ENCODE measurements around the gene HMX1.

Gene HMX1

DNA sequence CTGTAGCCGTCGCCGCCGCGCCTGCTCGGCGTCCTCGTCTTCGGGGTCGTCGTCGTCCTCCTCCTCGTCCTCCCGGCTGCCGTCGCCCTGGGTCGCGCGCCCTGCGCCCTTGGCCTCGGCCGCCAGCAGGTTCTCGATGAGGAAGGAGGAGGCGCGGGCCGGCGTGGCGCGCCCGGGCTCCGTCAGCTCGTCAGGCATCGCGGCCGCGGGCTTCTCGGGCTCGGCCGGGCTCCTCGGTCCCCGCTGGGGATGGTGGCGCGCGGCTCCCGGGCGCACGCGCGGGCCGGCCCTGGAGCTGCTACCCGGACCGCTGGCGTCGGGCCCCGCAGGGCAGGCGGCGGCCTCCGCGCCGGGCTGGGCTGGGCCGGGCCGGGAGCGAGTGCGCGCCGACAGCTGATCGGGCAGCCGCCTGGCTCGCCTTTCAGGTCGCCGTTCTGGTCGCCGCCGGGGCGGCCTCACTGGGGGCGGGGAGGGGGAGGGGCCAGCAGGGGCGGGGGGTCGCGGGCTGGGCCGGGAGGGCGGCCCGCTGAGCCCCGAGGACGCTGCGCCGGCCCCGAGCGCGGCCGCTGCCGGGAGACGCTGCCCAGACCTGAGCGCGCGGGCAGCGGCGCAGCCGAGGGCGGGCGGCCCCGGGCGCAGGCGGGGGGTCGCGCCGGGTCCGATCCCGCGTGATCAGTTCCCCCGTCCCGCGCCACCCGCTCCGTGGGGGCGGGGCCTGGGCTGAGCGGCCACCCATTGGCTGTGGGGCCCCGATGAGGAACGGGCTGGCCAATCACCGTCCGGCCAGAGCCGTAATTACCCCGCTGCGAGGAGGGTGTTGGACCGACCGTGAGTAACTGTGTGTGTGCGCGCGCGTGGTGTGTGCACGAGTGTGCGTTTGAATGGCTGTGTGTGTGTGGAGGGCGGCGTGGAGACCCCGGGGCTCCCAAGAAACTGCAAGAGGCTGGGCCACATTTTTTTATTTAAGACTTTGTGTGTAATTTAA, at the start of gene HMX1:
Gene HMX1, minus strand, starts transcription at position 423 of the 985 bp plus-strand sequence. Its CDS starts 225 bp downstream, at position 198.
- no peak within 1 kb of the TSS for H3K9ac ChIP-seq (ENCODE audit: low read length in 2 of 2)
- no peaks in the 10 kb centered on the region for H3K9me3 ChIP-seq (ENCODE audit: control insufficient read depth in 2 of 2, low read length in 2 of 2)
- no peak within 1 kb of the TSS for H3K27ac ChIP-seq (ENCODE audit: low read length)
- H3K27me3 ChIP-seq (ENCODE audit: control insufficient read depth in 1 of 2, insufficient read depth in 2 of 2, low read length in 2 of 2) = peaks cover 56 to 83% of the 10 kb centered on the region in 2 donors
- H3K4me1 ChIP-seq (ENCODE audit: control insufficient read depth, insufficient read depth, low read length) = peaks cover 3% of the 10 kb centered on the region
- H3K4me3 ChIP-seq (ENCODE audit: low read length in 2 of 2) = peak within 1 kb of the TSS in 1 of 2 donors; percentile 15
- H3K36me3 ChIP-seq (ENCODE audit: control insufficient read depth in 2 of 2, insufficient read depth in 2 of 2, low read length in 2 of 2) = no peaks in the 10 kb centered on the region

DNA sequence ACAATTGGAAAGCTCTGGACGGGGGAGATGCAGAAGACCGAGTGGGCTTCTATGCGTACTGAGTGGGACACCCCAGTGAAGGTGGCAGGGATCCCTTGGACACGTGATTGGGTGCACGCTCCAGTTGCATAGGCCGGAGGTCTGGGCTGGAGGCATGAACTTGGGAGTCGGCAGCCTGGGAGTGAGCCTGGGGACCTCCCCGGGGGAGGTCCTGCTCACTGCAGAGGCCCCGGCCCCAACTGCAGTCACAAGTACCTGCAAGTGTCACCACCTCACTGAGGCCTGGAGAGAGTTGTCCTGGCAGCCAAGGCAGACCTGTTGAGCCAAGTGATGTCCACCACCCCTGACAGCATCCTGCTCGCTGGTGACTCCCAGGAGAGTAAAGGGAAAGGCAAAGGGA, 49.3 kb upstream of the HMX1 start:
- no peak overlapping the region for H3K27ac ChIP-seq (ENCODE audit: low read length)
- H3K9me3 ChIP-seq (ENCODE audit: control insufficient read depth in 2 of 2, low read length in 2 of 2) = peaks cover 0 to 11% of the 10 kb centered on the region in 2 donors
- no peaks in the 10 kb centered on the region for H3K36me3 ChIP-seq (ENCODE audit: control insufficient read depth in 2 of 2, insufficient read depth in 2 of 2, low read length in 2 of 2)
- H3K27me3 ChIP-seq (ENCODE audit: control insufficient read depth in 1 of 2, insufficient read depth in 2 of 2, low read length in 2 of 2) = peaks cover 0 to 15% of the 10 kb centered on the region in 2 donors
- H3K9ac ChIP-seq (ENCODE audit: low read length in 2 of 2) = no peak overlapping the region
- H3K4me3 ChIP-seq (ENCODE audit: low read length in 2 of 2) = no peak overlapping the region
- H3K4me1 ChIP-seq (ENCODE audit: control insufficient read depth, insufficient read depth, low read length) = no peaks in the 10 kb centered on the region

DNA sequence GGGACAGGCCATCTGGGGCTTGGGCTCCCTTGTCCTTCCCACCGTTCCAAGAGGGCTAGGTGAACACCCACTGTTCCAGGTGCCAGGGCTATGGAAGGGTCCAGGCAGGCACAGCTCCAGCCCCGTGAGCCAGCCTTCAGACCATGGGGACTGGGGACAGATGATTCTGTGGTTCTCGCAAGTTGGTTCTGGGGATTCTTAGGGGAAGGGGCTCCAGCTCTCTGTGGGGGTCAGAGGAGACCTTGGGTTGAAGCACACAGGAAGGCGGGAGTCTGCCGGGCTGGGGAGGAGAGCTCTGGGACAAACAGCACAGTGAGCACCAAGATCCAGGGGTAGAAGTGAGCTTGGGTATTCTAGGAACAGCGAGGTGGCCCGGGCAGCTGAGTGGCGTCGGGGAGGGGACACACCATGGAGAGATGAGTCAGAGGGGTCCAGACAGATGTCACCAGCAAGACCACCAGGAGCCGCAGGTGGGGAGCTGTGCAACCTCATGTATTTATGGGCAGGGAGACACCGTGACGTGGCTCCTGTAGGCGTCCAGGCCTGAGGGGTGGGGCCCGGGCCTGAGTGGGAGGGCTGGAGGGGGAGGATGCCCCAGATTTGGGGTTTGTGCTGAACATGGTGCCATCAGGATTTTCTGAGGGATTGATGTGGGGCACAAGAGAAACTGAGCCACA, 48.8 kb upstream of the HMX1 start:
- Histone ChIP-seq H3K9ac (ENCODE audit: low read length in 2 of 2) (no peak overlapping the region), H3K27ac (ENCODE audit: low read length) (no peak overlapping the region), H3K9me3 (ENCODE audit: control insufficient read depth in 2 of 2, low read length in 2 of 2) (peaks cover 0 to 11% of the 10 kb centered on the region in 2 donors), H3K27me3 (ENCODE audit: control insufficient read depth in 1 of 2, insufficient read depth in 2 of 2, low read length in 2 of 2) (peaks cover 3 to 16% of the 10 kb centered on the region in 2 donors), H3K4me1 (ENCODE audit: control insufficient read depth, insufficient read depth, low read length) (no peaks in the 10 kb centered on the region), H3K4me3 (ENCODE audit: low read length in 2 of 2) (no peak overlapping the region), H3K36me3 (ENCODE audit: control insufficient read depth in 2 of 2, insufficient read depth in 2 of 2, low read length in 2 of 2) (no peaks in the 10 kb centered on the region)

DNA sequence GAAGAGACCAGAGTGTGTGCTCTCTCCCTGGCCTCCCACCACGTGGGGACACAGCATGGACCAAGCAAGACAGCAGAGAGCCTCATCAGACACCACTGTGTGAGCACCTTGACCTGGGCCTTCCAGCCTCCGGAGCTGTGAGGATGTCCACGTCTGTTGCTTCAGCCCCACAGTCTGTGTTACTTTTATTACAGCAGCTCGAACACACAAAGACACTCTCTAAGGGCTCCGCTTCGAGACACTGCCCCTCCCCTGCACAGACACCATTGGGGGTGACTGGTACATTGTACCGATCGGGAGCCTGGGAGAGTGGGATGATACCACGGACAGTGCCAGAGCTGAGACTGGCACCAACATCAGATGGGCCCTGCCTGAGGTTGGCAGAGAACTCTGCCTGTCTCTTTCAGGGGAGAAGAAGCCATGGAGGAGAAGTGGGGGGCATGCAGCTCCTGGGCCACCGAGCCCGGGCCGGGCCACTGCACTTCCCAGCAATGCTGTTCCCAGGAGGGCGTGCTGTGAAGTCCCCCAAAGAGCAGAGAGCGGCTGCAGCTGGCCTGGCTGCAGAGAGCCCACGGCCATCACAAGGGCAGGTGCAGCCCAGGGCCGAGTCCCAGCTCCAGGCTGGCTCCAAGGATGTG, 48.1 kb upstream of the HMX1 start:
- Histone ChIP-seq H3K4me1 (ENCODE audit: control insufficient read depth, insufficient read depth, low read length) (no peaks in the 10 kb centered on the region), H3K4me3 (ENCODE audit: low read length in 2 of 2) (no peak overlapping the region), H3K9ac (ENCODE audit: low read length in 2 of 2) (no peak overlapping the region), H3K9me3 (ENCODE audit: control insufficient read depth in 2 of 2, low read length in 2 of 2) (peaks cover 0 to 11% of the 10 kb centered on the region in 2 donors), H3K27me3 (ENCODE audit: control insufficient read depth in 1 of 2, insufficient read depth in 2 of 2, low read length in 2 of 2) (peaks cover 5 to 19% of the 10 kb centered on the region in 2 donors), H3K36me3 (ENCODE audit: control insufficient read depth in 2 of 2, insufficient read depth in 2 of 2, low read length in 2 of 2) (no peaks in the 10 kb centered on the region), H3K27ac (ENCODE audit: low read length) (no peak overlapping the region)

DNA sequence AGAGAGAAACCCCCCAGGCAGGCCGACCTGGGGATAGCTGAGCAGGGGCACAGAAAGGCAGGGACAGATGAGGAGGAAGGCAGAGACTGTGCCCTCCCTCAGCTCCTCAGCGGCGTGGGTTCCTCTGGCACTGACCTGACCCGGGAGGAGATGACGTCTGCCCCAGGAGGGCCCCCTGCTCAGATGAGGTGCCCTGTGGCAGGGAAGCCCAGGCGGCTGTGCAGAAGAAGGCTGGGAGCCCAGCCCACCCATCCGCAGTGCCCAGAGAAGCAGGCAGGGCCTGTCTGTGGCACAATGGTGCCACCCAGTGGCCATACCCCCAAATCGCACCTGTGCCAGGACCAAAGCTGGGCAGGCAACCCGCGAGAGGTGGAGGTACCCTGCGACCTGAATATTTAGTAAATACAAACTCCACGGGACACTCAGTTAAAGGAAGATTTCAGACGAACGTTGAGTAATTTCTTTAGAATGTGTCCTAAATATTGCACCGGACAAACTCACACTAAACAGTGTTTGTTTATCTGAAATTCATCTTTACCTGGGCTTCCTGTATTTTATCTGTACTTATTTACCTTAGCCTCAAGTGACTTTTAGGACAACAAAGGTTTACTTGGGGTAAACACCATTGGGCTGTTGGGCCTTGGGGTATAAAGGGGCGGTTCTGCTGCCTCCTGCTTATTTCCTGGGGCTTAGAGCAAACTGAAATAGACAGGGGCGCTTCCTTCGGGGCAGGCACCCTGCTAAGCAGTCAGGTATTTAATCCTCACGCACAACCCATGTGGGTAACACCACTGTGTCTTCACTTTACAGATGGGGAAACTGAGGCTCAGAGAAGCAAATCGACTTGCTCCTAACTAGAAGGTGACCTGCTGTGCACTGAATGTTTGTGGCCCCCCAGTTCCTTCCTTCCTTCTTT, 46.5 kb upstream of the HMX1 start:
- no peaks in the 10 kb centered on the region for H3K36me3 ChIP-seq (ENCODE audit: control insufficient read depth in 2 of 2, insufficient read depth in 2 of 2, low read length in 2 of 2)
- H3K4me3 ChIP-seq (ENCODE audit: low read length in 2 of 2) = no peak overlapping the region
- H3K9me3 ChIP-seq (ENCODE audit: control insufficient read depth in 2 of 2, low read length in 2 of 2) = peaks cover 0 to 7% of the 10 kb centered on the region in 2 donors
- no peak overlapping the region for H3K9ac ChIP-seq (ENCODE audit: low read length in 2 of 2)
- H3K27me3 ChIP-seq (ENCODE audit: control insufficient read depth in 1 of 2, insufficient read depth in 2 of 2, low read length in 2 of 2) = peaks cover 10 to 30% of the 10 kb centered on the region in 2 donors
- H3K27ac ChIP-seq (ENCODE audit: low read length) = no peak overlapping the region
- H3K4me1 ChIP-seq (ENCODE audit: control insufficient read depth, insufficient read depth, low read length) = no peaks in the 10 kb centered on the region

DNA sequence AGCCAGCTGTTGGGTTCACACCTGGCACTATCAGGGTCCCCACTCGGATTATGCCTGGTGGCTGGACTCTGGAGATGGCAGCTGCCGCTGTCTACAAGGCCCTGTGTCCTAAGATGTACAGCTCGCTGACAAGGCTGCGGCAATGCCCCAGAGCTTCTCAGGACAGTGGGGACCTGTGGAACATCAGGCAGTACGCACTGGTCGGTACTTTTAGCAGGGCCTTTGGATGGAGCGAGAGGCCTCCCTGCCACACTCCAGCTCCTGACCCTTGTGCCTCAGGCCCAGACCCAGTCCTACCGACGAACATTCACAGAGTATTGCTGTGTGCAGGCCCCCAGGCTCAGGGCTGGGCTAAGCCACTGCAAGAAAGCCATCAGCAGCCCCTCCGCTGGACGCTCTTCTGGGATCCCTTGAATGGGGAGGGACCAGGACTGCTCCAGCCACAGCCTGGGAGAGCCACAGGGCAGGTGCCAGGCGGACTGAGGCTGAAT, 45.7 kb upstream of the HMX1 start:
- H3K27me3 ChIP-seq (ENCODE audit: control insufficient read depth in 1 of 2, insufficient read depth in 2 of 2, low read length in 2 of 2) = peaks cover 10 to 27% of the 10 kb centered on the region in 2 donors
- H3K9me3 ChIP-seq (ENCODE audit: control insufficient read depth in 2 of 2, low read length in 2 of 2) = no peaks in the 10 kb centered on the region

DNA sequence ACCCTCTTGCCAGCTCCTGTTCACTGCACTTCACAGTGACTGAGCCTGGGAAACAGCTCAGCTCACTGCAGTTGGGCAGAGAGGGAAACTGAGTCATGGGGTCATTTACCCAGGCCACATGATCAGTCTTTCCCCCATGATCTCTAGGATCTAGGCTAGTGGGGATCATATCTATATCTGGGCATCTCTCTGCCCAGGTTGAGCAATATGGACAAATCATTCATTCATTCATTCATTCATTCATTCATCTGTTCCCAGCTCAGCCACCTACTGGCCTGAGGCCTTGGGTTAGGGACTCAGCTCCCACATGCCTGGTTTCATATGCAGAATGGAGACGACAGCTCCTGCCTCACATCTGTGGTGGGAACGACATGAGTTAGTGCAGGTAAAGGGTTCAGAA, 45.3 kb upstream of the HMX1 start:
- no peak overlapping the region for H3K9ac ChIP-seq (ENCODE audit: low read length in 2 of 2)
- no peaks in the 10 kb centered on the region for H3K4me1 ChIP-seq (ENCODE audit: control insufficient read depth, insufficient read depth, low read length)
- H3K4me3 ChIP-seq (ENCODE audit: low read length in 2 of 2) = no peak overlapping the region
- peaks cover 10 to 25% of the 10 kb centered on the region in 2 donors for H3K27me3 ChIP-seq (ENCODE audit: control insufficient read depth in 1 of 2, insufficient read depth in 2 of 2, low read length in 2 of 2)
- no peaks in the 10 kb centered on the region for H3K9me3 ChIP-seq (ENCODE audit: control insufficient read depth in 2 of 2, low read length in 2 of 2)
- H3K27ac ChIP-seq (ENCODE audit: low read length) = no peak overlapping the region
- no peaks in the 10 kb centered on the region for H3K36me3 ChIP-seq (ENCODE audit: control insufficient read depth in 2 of 2, insufficient read depth in 2 of 2, low read length in 2 of 2)

More for the DNA sequence above, 45.7 kb upstream of the HMX1 start:
- Histone ChIP-seq H3K36me3 (ENCODE audit: control insufficient read depth in 2 of 2, insufficient read depth in 2 of 2, low read length in 2 of 2) (no peaks in the 10 kb centered on the region), H3K4me1 (ENCODE audit: control insufficient read depth, insufficient read depth, low read length) (no peaks in the 10 kb centered on the region), H3K27ac (ENCODE audit: low read length) (no peak overlapping the region), H3K4me3 (ENCODE audit: low read length in 2 of 2) (no peak overlapping the region), H3K9ac (ENCODE audit: low read length in 2 of 2) (no peak overlapping the region)

DNA sequence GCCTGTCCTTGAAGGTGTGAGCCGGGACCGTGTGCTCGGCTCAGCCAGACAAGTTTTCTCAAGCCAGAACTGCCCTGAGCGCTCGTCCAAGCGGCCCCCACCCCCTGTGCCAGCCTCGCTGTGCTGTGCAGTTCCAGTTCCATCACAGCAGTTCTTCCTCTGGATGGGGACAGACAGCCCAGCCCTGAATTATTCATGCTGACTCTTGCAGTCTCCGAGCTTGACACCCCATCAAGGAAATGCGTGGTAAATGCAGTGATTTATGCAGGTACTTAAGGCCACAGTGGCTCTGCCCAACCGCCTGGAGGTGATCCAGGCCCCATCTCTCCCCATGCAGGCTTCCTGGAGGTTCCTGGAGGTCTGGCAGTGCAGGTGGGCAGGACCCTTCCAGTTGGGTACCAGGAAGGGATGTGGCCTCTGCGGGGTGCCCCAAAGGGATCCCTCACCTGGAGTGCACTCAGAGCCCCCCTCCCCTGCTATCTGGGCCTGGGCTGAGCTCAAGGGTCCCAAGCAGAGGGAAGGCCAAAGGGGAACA, 44.8 kb upstream of the HMX1 start:
- H3K9ac ChIP-seq (ENCODE audit: low read length in 2 of 2) = no peak overlapping the region
- no peaks in the 10 kb centered on the region for H3K4me1 ChIP-seq (ENCODE audit: control insufficient read depth, insufficient read depth, low read length)
- no peak overlapping the region for H3K4me3 ChIP-seq (ENCODE audit: low read length in 2 of 2)
- no peaks in the 10 kb centered on the region for H3K9me3 ChIP-seq (ENCODE audit: control insufficient read depth in 2 of 2, low read length in 2 of 2)
- H3K27me3 ChIP-seq (ENCODE audit: control insufficient read depth in 1 of 2, insufficient read depth in 2 of 2, low read length in 2 of 2) = peaks cover 10 to 24% of the 10 kb centered on the region in 2 donors
- H3K27ac ChIP-seq (ENCODE audit: low read length) = no peak overlapping the region
- no peaks in the 10 kb centered on the region for H3K36me3 ChIP-seq (ENCODE audit: control insufficient read depth in 2 of 2, insufficient read depth in 2 of 2, low read length in 2 of 2)

DNA sequence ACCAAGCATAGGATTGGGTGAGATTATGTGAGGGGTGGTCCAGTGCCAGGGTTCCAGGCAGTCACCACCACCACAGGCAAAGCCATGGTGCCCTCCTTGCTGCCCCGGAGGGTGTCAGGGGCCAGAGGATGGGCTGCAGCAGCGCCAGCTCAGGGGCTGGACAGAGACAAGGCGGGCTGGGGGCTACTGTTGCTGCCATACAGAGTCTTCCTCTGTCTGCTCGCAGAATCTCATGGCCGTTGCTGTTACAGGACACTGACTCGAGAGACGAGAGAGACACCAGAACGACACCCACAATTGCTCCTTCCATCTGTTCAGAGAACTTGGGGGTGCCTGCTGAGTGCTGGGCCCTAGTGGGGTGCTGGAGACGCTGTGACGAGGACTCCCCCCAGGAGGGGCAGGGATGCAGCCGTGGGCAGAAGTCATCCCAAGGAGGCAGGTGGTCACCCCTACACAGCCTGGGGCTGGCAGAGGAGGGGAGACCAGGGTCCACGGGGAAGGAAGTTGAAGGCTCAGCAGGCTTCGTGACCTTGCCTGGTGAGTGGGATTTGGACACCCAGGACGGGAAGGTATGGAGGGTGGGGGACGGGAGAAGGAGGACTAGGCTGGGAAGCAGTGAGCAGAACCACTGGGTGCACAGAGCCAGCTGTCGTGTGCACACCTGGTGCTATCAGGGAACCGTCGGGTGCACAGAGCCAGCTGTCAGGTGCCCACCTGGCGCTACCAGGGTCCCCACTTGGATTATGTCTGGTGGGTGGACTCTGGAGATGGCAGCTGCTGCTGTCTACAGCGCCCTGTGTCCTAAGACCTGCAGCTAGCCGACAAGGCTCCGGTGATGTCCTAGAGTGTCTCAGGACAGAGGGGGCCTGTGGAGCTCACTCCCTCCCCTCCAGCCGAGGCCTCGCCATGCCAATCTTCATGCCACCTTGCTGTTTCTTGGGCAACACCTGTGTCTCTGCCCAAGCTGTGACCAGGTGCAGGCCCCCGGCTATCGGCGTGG, 43.9 kb upstream of the HMX1 start:
- no peaks in the 10 kb centered on the region for H3K36me3 ChIP-seq (ENCODE audit: control insufficient read depth in 2 of 2, insufficient read depth in 2 of 2, low read length in 2 of 2)
- H3K27me3 ChIP-seq (ENCODE audit: control insufficient read depth in 1 of 2, insufficient read depth in 2 of 2, low read length in 2 of 2) = peaks cover 10 to 24% of the 10 kb centered on the region in 2 donors
- no peaks in the 10 kb centered on the region for H3K9me3 ChIP-seq (ENCODE audit: control insufficient read depth in 2 of 2, low read length in 2 of 2)
- no peaks in the 10 kb centered on the region for H3K4me1 ChIP-seq (ENCODE audit: control insufficient read depth, insufficient read depth, low read length)
- no peak overlapping the region for H3K27ac ChIP-seq (ENCODE audit: low read length)
- no peak overlapping the region for H3K9ac ChIP-seq (ENCODE audit: low read length in 2 of 2)
- H3K4me3 ChIP-seq (ENCODE audit: low read length in 2 of 2) = no peak overlapping the region
